HFFc6 (cell line): ENCODE data around the gene PDE4B. TPM values are rescaled to one million over a fixed set of nuclear protein-coding genes. Genes with fewer than 3 reads are reported as not detected.

Experiments used
- DNase-seq: peaks from one replicate; pipeline ENCODE4 v3.0.0-alpha.2; 2018
- H3K27ac Mint-ChIP-seq: 2 replicates; pipeline ENCODE4 v1.8.0; 2020; ENCODE audit warnings: mild to moderate bottlenecking, mixed read lengths
- H3K27me3 Mint-ChIP-seq: 2 replicates; pipeline ENCODE4 v1.8.0; 2021; ENCODE audit warnings: mild to moderate bottlenecking, moderate library complexity, mixed read lengths; ENCODE audit not compliant: insufficient read depth
- H3K36me3 Mint-ChIP-seq: 2 replicates; pipeline ENCODE4 v1.8.0; 2021; ENCODE audit warnings: low read depth, mixed read lengths
- H3K4me1 Mint-ChIP-seq: 2 replicates; pipeline ENCODE4 v1.8.0; 2020; ENCODE audit warnings: low read depth, mixed read lengths
- H3K4me3 Mint-ChIP-seq: 2 replicates; pipeline ENCODE4 v1.8.0; 2020; ENCODE audit warnings: mild to moderate bottlenecking, moderate library complexity, mixed read lengths
- H3K9me3 Mint-ChIP-seq: 2 replicates; pipeline ENCODE4 v1.8.0; 2020; ENCODE audit warnings: mild to moderate bottlenecking, mixed read lengths
- total RNA-seq, 6 experiments: library from RNA; stranded (reverse); fragmentation: NEBNext Ultra II Directional; extraction: Animal tissue kit (Norgen Biotek cat#: 25700); gene quantifications; 2 replicates in 1 of 6; 3 replicates in 5 of 6; pipeline ENCODE4 v1.2.3, GENCODE V29; 2021
- TF ChIP-seq, protein P1 (sequence below): fragments of 200-600 bp; sonication (generic); IDR thresholded peaks from 2 replicates; pipeline ENCODE4 v1.5.0; 2021; ENCODE audit warnings: antibody characterized with exemption, mild to moderate bottlenecking

Gene PDE4B
- total RNA-seq, 6 experiments from 2014 or later: 34.9 to 57.6 (median 42.8) TPM

- no peak for DNase-seq
- no peaks in the 10 kb centered on the region for H3K9me3 Mint-ChIP-seq
- H3K27me3 Mint-ChIP-seq: peaks cover 6% of the 10 kb centered on the region
- peaks cover 65% of the 10 kb centered on the region for H3K36me3 Mint-ChIP-seq
- peak overlapping the region; percentile 100 for H3K4me3 Mint-ChIP-seq
- TF ChIP-seq, protein P1, sequence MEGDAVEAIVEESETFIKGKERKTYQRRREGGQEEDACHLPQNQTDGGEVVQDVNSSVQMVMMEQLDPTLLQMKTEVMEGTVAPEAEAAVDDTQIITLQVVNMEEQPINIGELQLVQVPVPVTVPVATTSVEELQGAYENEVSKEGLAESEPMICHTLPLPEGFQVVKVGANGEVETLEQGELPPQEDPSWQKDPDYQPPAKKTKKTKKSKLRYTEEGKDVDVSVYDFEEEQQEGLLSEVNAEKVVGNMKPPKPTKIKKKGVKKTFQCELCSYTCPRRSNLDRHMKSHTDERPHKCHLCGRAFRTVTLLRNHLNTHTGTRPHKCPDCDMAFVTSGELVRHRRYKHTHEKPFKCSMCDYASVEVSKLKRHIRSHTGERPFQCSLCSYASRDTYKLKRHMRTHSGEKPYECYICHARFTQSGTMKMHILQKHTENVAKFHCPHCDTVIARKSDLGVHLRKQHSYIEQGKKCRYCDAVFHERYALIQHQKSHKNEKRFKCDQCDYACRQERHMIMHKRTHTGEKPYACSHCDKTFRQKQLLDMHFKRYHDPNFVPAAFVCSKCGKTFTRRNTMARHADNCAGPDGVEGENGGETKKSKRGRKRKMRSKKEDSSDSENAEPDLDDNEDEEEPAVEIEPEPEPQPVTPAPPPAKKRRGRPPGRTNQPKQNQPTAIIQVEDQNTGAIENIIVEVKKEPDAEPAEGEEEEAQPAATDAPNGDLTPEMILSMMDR: no peak
- peak overlapping the region; percentile 93 for H3K27ac Mint-ChIP-seq
- H3K4me1 Mint-ChIP-seq: peaks cover 69% of the 10 kb centered on the region
These were observed 543.4 kb downstream of the PDE4B start for GRCh38 chr1:66335859-66336640.

DNA sequence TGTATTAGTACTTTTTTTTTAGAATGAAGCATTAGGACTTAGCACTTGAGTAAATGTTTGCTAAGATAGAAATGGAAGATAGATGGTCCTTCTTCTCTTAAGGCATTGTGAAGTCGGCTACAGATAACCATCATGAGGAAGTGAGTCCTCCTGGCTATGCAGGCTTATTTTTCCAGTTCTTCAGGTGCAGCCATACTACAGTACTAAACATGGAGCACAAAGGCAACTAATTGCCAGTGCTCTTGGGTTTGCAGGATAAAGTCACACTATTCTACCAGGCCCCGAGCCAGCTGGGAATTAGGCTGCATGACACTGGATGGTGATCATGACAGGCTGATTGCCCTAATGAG lies 543.9 kb downstream of the PDE4B start:
- H3K27ac Mint-ChIP-seq: peak overlapping the region; percentile 93
- H3K36me3 Mint-ChIP-seq: peaks cover 69% of the 10 kb centered on the region
- no peak for DNase-seq
- no peaks in the 10 kb centered on the region for H3K9me3 Mint-ChIP-seq
- peak overlapping the region; percentile 100 for H3K4me3 Mint-ChIP-seq
- peaks cover 69% of the 10 kb centered on the region for H3K4me1 Mint-ChIP-seq
- H3K27me3 Mint-ChIP-seq: peaks cover 6% of the 10 kb centered on the region
- TF ChIP-seq, protein P1: no peak

DNA sequence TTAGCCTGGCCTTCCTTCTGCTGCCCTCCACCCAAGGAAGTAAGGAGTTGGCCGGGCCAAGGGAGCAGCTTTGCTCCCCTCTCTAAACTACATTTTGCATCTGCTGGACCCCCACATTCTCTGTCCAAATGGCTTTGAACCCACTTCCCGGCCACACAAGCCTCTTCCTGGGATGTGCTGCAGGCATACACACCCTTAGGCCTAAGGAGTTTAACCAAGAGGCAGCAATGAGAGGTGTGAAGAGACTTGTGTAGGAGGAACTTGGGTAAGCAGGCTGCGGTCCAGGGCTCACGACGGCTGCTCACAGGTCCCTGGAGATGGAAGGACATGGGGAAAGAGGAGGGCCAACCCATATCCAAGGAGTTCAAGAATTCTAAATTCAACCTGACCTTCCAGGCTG lies 544.6 kb downstream of the PDE4B start:
- Mint-ChIP-seq H3K27me3 (peaks cover 4% of the 10 kb centered on the region), H3K36me3 (peaks cover 69% of the 10 kb centered on the region), H3K27ac (peak overlapping the region; percentile 48), H3K9me3 (no peaks in the 10 kb centered on the region), H3K4me3 (peak overlapping the region; percentile 62), H3K4me1 (peaks cover 70% of the 10 kb centered on the region)
- TF ChIP-seq, protein P1: no peak
- DNase-seq: no peak

DNA sequence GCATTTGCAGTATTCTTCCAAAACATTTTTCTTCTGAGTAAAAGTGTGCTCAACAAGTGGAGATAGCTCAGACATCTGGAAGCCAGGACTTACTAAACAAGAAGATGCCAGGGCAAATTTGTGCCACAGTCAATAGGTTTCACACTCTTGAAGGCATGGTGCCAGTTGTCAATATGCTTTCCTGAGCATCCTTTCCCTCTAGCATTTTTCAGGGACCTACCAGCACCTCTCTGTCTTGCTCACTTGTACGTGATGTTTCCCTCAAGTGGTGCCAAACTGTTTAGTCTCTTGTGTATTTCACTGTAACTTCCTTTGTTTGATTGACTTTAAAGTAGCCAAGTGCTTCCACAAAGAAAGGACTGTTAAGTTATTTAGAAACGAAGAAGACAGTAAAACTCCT lies 547.2 kb downstream of the PDE4B start:
- H3K36me3 Mint-ChIP-seq: peaks cover 57% of the 10 kb centered on the region
- H3K4me1 Mint-ChIP-seq: peaks cover 90% of the 10 kb centered on the region
- TF ChIP-seq, protein P1: no peak
- peak overlapping the region; percentile 70 for H3K4me3 Mint-ChIP-seq
- no peaks in the 10 kb centered on the region; the same call in 1 of the 2 replicates for H3K27me3 Mint-ChIP-seq
- peak overlapping the region; percentile 64 for H3K27ac Mint-ChIP-seq
- DNase-seq: no peak
- H3K9me3 Mint-ChIP-seq: no peaks in the 10 kb centered on the region

GRCh38 chr1:66341446-66342089 lies 548.9 kb downstream of the PDE4B start:
- DNase-seq: no peak
- Mint-ChIP-seq H3K27me3 (no peaks in the 10 kb centered on the region; the same call in 1 of the 2 replicates), H3K4me1 (peaks cover 90% of the 10 kb centered on the region), H3K36me3 (peaks cover 57% of the 10 kb centered on the region), H3K4me3 (peak overlapping the region; percentile 70), H3K27ac (peak overlapping the region; percentile 81), H3K9me3 (no peaks in the 10 kb centered on the region)
- TF ChIP-seq, protein P1: no peak
